GM19395 (cell line): ENCODE measurements around the gene NDUFA5.
"Not testable (repeated sequence)": the region's sequence is repeated elsewhere in the genome, so short reads cannot be mapped to it uniquely, and the experiment has no call there.

Experiments used
- ATAC-seq: cut with Tn5 transposase; IDR thresholded peaks from one replicate; pipeline ENCODE4 v1.9.1; 2021; ENCODE audit warnings: mild to moderate bottlenecking, moderate library complexity; ENCODE audit not compliant: unreplicated experiment

NDUFA5 gene

GRCh38 chr7:123526533-123526932 lies 31.1 kb downstream of the NDUFA5 start:
- not testable (repeated sequence) for ATAC-seq

- no peak for ATAC-seq
Measured at GRCh38 chr7:123522066-123522465, 35.6 kb downstream of the NDUFA5 start.

- no peak for ATAC-seq
Measured at GRCh38 chr7:123505221-123505620, 52.4 kb downstream of the NDUFA5 start.

GRCh38 chr7:123502201-123502600 lies 55.4 kb downstream of the NDUFA5 start:
- ATAC-seq, result no peak

GRCh38 chr7:123500878-123501489 lies 56.6 kb downstream of the NDUFA5 start:
- no peak for ATAC-seq

- no peak for ATAC-seq
Measured at GRCh38 chr7:123499211-123499970, 58.2 kb downstream of the NDUFA5 start.

GRCh38 chr7:123498601-123499000 lies 59.0 kb downstream of the NDUFA5 start:
- ATAC-seq, result no peak

- no peak for ATAC-seq
Measured at GRCh38 chr7:123498031-123498430, 59.6 kb downstream of the NDUFA5 start.

GRCh38 chr7:123494193-123494796 lies 63.3 kb downstream of the NDUFA5 start:
- peak; percentile 74 for ATAC-seq

GRCh38 chr7:123492485-123492884 lies 65.1 kb downstream of the NDUFA5 start:
- ATAC-seq, result peak; percentile 77
